HG03460 (cell line): ENCODE data around the gene SMU1.
"Not testable (repeated sequence)": the region's sequence is repeated elsewhere in the genome, so short reads cannot be mapped to it uniquely, and the experiment has no call there.

Source experiments
- ATAC-seq: cut with Tn5 transposase; IDR thresholded peaks from one replicate; pipeline ENCODE4 v1.9.1; 2021; ENCODE audit not compliant: unreplicated experiment

Gene SMU1

GRCh38 chr9:33105959-33106358, 29.5 kb upstream of the SMU1 start:
- ATAC-seq, result no peak

- ATAC-seq, result no peak
Measured at GRCh38 chr9:33105504-33105903, 29.0 kb upstream of the SMU1 start.

DNA sequence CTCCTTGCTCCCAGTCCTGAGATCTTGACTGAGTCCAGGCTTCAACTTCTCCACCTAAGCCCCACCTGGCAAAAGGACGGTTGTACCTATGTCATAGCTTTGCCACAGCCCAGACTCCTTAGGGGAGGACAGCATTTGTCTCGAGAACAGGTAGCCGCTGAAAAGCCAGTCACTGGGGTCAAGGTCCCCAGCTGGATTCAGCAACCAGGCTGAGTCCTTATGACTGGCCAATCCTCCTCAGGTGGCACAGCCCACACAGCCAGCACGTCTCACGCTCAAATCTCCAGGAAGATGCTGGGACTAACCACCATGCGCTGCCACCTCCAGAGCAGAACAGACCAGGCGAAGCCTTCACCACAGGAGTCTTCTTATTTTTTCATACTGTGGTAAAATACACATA, 27.9 kb upstream of the SMU1 start:
- no peak for ATAC-seq

DNA sequence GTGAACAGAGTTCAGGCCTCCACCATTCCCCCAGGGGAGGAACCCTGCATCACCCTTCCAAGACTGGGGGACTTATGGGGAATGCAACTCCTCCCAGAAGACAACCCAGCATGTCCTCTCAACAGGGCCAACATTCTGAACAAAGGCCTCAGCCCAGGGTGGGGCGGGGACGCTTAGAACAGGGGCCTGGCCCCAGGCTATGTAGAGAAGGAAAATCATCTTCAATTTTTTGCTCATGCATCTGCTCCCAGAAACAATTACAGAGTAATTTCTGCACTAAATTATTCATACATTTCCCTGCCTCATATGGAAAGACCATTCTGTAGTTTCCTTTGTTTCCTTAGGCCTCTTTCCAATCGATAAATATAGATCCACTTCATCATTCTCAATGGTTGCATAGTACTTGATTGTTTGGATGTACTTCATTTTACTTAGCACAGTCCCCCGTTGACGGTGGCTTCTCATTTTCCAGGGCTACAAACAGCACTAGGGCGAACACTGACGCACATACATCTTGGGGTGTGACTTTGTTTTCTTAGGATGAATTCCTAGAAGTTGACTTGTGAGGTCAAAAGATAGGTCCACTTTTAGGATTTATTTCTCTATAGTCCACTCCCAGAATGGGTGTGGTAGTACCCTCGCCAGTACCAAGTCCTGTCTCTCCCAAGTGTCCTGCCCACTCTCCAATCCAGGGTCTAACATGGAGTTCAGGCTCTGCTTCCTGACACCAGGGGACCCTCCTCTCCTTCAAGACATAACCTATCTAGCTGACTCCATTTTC, 27.2 kb upstream of the SMU1 start:
- no peak for ATAC-seq

DNA sequence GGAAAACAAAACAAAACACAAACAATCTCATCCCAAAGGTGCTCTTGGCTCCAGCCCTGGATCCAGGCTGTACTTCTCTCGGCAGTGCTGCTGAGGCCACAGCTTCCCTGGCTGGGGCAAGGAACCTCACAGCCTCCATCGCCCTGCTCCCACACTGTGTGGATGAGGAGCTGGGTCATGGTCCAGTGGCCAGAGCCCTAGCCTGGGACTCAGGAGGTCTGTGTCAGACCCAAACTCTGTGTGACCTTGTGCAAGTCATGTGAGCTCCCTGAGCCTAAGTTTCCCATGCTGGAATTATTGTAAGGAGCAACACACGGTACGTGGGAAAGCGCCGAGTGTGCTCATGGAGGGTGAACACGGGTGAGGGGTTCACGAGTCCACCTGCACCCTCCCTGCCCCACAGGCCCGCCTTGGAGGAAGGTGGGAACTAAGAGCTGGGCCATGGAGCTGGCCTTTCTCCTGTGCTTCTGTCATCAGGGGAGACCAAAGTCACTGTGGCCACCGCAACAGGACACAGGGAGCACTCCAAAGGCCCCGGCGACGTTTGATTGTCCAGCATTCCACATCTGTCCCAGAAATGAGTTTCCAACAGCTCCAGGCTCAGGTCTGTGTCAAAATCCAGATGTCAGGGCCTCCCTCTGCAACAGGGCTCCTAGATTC, 26.2 kb upstream of the SMU1 start:
- ATAC-seq, result no peak

DNA sequence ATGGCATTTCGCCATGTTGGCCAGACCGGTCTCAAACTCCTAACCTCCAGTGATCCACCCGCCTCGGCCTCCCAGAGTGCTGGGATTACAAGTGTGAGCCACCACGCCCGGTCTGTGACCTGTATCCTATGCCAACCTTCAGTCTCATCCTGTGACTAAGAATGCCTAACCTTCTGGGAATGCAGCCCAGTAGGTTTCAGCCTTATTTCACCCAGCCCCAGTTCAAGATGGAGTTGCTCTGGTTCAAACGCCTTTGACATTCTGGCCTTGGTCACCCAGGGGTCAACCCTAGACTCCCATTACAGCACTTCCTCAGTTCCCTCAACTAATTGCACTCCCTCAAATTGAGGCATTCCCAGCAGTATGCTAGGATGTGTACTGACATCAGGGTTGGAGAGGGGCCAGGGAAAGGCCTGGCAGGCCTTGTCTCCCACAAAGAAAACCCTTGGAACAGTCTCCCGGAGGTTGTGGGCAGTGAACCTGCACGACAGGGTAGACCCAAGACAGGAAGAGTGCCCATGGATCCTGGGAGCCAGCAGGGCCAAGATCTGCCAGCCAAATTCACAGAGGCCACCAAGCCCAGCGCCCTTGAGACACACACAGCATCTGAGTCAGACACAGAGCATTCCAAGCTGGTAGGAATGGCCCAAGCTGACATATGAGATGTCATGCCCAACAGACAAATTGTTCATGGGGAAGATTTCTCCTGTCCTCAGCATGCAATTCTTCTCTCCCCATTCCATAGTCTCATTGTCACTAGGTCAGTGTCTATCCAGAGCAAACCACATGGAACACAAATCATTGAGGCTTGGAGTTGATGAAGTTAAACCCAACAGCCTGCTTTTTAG, 24.9 kb upstream of the SMU1 start:
- ATAC-seq, result no peak

DNA sequence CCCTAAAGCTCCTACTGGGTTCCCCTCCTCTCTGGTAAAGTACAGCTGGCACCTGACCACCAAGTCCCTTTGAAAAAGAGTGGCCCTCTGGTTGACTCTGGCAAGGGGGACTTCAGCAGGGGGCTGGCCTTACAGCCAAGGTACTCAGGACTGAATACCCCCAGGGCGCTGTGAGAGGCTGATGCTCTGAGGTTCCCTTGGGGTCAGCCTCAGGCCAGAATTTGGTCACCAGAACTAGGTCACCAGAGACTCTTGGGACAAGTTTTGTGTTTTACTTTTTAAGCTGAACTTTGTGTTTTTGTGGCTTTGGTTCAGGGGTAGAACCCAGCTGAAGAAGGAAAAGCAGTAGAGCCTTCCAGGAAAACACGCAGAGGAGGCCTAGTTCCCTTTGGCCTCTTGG, 23.3 kb upstream of the SMU1 start:
- no peak for ATAC-seq

- ATAC-seq, result no peak
Measured at GRCh38 chr9:33097192-33097591, 20.7 kb upstream of the SMU1 start.

DNA sequence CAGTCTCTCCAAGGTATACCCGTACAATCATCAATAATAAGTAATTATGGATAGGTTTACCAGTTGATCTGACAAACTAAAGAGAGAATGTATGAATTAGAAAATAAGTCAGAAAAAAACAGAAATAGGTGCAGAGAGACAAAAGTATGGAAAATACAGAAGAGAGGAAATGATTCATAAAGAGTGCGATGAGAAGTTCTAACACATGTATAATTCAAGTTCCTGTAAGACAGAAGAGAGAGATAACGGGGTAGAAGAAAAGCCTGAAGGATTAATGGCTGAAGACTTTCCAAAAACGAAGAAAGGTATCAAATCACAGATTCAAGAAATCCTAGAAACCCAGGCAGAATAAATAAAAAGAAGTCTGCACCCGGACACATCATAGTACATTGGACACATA, 16.2 kb upstream of the SMU1 start:
- no peak for ATAC-seq

GRCh38 chr9:33085672-33086071, 9.2 kb upstream of the SMU1 start:
- ATAC-seq, result not testable (repeated sequence)

DNA sequence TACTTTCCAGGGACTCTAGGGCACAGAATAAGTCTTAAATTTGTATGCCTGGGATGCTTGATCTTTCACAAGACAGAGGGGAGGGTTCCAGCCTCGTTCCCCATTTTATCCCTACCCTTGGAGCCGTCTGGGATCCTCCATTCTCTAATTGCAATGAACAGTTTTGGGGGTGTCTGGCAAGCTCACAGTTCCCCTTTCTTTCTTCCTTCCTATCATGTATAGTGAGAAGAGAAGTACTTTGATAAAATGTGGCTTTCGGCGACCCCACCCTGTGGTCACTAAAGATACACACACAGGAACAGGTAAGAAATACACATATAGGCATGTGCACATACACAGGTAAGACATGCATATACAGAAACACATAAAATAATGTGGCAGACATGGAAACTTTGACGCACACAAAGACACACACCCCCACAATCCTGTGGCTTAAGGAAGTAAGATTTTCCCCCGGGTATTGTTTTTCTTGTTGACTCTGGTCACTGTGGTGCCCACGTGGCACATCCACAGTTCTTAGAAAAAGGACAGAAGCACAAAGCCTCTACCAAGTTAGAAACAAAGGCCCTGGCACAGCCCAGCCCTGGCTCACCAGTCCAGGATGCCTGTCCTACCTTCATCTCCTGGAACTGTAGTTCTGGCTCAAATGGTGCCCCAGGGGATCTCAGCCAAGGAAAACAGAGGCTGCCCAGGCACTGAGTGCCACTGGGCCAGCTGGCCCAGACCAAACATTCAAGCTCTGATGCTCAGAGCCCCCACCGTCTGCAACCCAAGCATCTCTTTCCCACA, 6.3 kb upstream of the SMU1 start:
- no peak for ATAC-seq

DNA sequence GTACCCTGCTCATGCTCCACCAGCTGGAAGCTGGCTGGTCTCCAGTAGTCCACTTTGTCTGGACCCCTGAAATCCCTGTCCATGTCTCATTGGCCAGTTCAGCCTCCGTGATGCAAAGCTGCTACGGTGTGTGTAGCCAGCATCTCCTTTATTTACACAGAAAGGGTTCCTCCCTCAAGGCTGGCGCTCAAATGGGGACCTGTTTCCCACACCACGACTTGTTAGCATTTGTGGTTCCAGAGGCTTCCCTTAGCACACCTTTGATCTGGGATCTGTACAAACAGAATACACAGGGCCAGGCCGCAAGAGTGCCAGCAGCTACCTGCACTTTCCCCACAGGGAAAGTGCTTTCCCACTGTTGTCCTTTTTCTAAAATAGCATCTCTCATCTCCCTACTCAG, 5.7 kb upstream of the SMU1 start:
- no peak for ATAC-seq

DNA sequence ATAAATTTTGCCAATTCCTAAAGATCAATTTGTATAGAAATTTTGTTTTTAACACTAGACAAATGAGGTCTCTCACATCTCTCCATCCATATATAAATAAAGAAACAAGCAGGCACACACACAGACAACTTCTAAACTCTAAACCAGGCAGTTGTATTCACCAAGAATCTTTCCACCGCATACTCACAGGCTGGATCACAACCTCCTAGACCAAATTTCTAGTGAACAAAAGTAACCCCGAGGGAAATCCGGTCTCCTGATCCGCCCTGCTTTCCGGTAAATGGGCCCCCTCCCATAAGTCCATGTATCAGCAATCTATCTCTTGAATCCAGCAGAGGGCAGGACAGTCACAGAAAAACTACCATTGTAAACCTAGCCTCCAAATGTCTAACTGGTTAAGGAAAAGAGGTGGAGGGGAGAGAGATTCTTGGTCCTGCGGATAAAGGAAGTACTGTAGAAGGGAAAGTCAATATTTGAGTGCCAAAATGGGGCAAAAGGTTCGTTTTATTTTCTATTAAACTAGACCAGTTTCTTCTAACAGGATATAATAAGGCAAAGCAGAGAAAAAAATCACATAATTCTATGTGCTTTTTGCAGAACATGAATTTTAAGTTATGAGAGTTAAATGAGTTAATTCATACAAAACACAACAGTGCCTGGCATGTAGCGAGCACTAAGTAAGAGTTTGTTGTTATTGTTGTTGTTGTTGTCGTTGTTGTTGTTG, 4.8 kb upstream of the SMU1 start:
- peak; percentile 54 for ATAC-seq

- no peak for ATAC-seq
Measured at GRCh38 chr9:33080534-33080933, 4.1 kb upstream of the SMU1 start.

DNA sequence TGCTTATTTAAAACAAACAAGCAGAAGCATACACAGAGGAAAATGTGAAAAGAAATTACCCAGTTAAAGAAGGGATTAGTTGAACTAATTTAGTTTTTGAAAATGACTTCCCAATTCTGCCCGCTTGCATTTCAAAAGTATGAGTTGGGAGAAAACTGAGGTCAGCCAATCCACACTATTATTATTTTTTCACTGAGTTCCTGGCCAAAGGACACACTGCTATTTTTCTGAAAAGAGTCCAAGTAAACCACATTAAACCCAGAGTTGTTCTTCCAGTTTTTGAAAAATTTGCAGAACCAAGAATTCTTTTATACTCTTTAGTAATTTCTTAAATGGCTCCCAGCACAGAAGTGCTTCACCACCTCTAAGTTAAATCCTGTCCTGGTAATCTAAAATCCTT, 7.5 kb downstream of the SMU1 start:
- no peak for ATAC-seq

DNA sequence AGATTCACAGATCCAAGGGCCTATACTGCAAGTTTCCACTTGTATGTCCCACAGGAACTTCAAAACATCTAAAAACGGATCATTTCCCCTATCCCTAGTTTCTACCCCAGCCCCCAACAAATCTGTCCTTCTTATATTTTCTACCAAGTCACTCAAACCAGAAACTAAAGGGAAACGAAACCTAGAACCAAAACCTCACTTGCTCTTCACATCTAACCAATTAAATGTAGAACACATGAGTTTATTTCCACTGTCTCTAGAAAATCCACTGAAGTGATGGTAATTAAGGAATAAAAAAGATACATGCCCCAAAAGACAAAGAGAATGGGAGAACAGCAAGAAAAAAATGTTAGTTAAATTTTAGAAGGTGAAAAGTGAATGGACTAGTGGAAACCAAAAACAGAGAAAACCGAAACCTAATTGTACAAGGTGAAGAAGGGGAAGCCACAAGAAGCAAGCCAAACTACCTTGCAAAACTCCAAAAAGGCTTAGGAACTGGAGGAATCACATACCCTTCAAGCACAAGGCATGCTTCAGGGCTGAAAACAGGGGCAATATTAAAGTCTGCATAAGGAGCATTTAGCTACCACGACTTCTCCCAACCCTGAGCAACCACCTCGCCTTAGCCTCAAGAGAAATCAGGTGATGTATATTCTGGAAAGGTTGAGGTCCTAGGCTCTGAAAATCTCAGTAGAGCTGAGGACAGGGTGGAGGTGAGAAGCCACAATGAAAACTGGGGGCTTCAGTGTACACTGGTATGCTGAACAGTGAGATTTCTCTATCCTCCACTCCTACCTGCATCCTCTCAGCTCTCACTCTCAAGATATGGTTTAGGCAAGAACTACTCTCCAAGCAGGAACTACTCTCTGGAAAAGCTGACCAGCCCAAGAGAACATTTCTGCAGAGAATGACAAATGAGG, 11.1 kb downstream of the SMU1 start:
- ATAC-seq, result peak; percentile 79

- ATAC-seq, result no peak
Measured at GRCh38 chr9:33051144-33051543, 25.3 kb downstream of the SMU1 start.

GRCh38 chr9:33049680-33050361, 26.7 kb downstream of the SMU1 start:
- peak; percentile 81 for ATAC-seq

DNA sequence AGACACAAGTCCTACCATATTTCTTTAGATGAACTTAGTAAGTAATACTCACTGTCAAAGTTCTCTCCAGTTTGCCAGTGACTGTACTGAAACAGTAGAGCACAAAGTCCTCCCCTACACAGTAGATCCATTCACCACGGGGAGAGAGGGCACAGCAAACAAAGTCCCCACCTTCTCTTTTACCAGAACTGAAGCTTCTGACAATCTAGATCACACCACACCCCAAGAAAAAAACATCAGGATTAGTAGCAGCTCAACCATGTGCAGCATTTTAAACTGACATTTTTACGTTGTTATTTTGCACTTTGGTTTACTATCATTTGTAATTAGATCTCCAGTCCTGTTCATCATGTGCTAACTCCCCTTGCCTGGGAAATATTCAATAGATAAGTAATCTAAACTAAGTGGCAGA, 28.4 kb downstream of the SMU1 start:
- ATAC-seq, result no peak
